WTC11 (cell line): ENCODE data around the gene RTP2. TPM values are rescaled to one million over a fixed set of nuclear protein-coding genes. Genes with fewer than 3 reads are reported as not detected.
A peak's percentile ranks its signal among the peaks of the same experiment; 100 is the strongest.

ENCODE experiments used
- ATAC-seq: fragments of 200-7000 bp; cut with Tn5 transposase; 2 replicates; pipeline ENCODE4 v1.10.0; 2021; ENCODE audit warnings: mild to moderate bottlenecking, moderate library complexity
- CTCF ChIA-PET: fragments of 300-600 bp; sonication (Branson Sonifier 250); formaldehyde crosslinking; loops from one replicate; lab custom pipeline; 2021; ENCODE audit warnings: antibody characterized with exemption; lab: Charles Lee
- POLR2A ChIA-PET: fragments of 350-600 bp; sonication (Branson Sonifier 250); formaldehyde crosslinking; loops from one replicate; lab custom pipeline; 2021; ENCODE audit warnings: antibody characterized with exemption; lab: Charles Lee
- DNase-seq: peaks from one replicate; pipeline ENCODE4 v3.0.0; 2021; ENCODE audit warnings: low spot score
- H3K27ac Mint-ChIP-seq: 2 replicates; pipeline ENCODE4 v1.8.0; 2021; ENCODE audit warnings: mixed read lengths
- H3K27me3 Mint-ChIP-seq: 2 replicates; pipeline ENCODE4 v1.8.0; 2021; ENCODE audit warnings: low read depth, mild to moderate bottlenecking, moderate library complexity, mixed read lengths
- H3K36me3 Mint-ChIP-seq: 2 replicates; pipeline ENCODE4 v1.8.0; 2021; ENCODE audit warnings: mixed read lengths
- H3K4me1 Mint-ChIP-seq: 2 replicates; pipeline ENCODE4 v1.8.0; 2022; ENCODE audit warnings: mixed read lengths
- H3K4me3 Mint-ChIP-seq: 2 replicates; pipeline ENCODE4 v1.8.0; 2021; ENCODE audit warnings: mild to moderate bottlenecking, moderate library complexity, mixed read lengths
- H3K9me3 Mint-ChIP-seq: 2 replicates; pipeline ENCODE4 v1.8.0; 2021; ENCODE audit warnings: mixed read lengths
- AR ChIP-seq: fragments of 250-450 bp; sonication (Bioruptor Pico); IDR thresholded peaks from 2 replicates; pipeline ENCODE4 v1.9.0; 2021; ENCODE audit warnings: mild to moderate bottlenecking
- CTCF ChIP-seq: fragments of 200-600 bp; IDR thresholded peaks from 2 replicates; pipeline ENCODE4 v1.8.0; 2022; ENCODE audit warnings: antibody characterized with exemption
- E2F1 ChIP-seq: sonication (generic); formaldehyde crosslinking; IDR thresholded peaks from 2 replicates; pipeline ENCODE4 v1.8.0; 2022; ENCODE audit warnings: mild to moderate bottlenecking, missing genetic modification reagents
- EMX1 ChIP-seq: fragments of 250-450 bp; sonication (Bioruptor Pico); IDR thresholded peaks from 2 replicates; pipeline ENCODE4 v1.8.0; 2021; ENCODE audit warnings: mild to moderate bottlenecking
- IRF1 ChIP-seq: sonication (generic); formaldehyde crosslinking; IDR thresholded peaks from 2 replicates; pipeline ENCODE4 v1.8.0; 2023; ENCODE audit warnings: missing genetic modification reagents
- MAX ChIP-seq: sonication (generic); formaldehyde crosslinking; IDR thresholded peaks from 2 replicates; pipeline ENCODE4 v1.8.0; 2022; ENCODE audit warnings: mild to moderate bottlenecking, missing genetic modification reagents
- MLX ChIP-seq: sonication (generic); formaldehyde crosslinking; IDR thresholded peaks from 2 replicates; pipeline ENCODE4 v1.8.1; 2023; ENCODE audit warnings: mild to moderate bottlenecking, missing genetic modification reagents, moderate library complexity
- NFATC4 ChIP-seq: fragments of 250-450 bp; sonication (Bioruptor Pico); IDR thresholded peaks from 2 replicates; pipeline ENCODE4 v1.9.0; 2021; ENCODE audit warnings: mild to moderate bottlenecking
- NFYB ChIP-seq: sonication (generic); formaldehyde crosslinking; conservative IDR thresholded peaks from 2 replicates; pipeline ENCODE4 v1.8.0; 2022; ENCODE audit warnings: low read depth, missing genetic modification reagents
- NR2C2 ChIP-seq: sonication (generic); formaldehyde crosslinking; IDR thresholded peaks from 2 replicates; pipeline ENCODE4 v1.8.0; 2022; ENCODE audit warnings: mild to moderate bottlenecking, missing genetic modification reagents
- PRDM15 ChIP-seq: sonication (generic); formaldehyde crosslinking; IDR thresholded peaks from 2 replicates; pipeline ENCODE4 v1.8.0; 2022; ENCODE audit warnings: missing genetic modification reagents
- PRRX2 ChIP-seq: fragments of 250-450 bp; sonication (Bioruptor Pico); IDR thresholded peaks from 2 replicates; pipeline ENCODE4 v1.8.0; 2021; ENCODE audit warnings: mild to moderate bottlenecking
- SOX15 ChIP-seq: fragments of 250-450 bp; sonication (Bioruptor Pico); IDR thresholded peaks from 2 replicates; pipeline ENCODE4 v1.9.0; 2021; ENCODE audit warnings: mild to moderate bottlenecking
- STAT6 ChIP-seq: sonication (generic); formaldehyde crosslinking; conservative IDR thresholded peaks from 2 replicates; pipeline ENCODE4 v1.8.1; 2023; ENCODE audit warnings: mild to moderate bottlenecking, low read depth, missing genetic modification reagents, moderate library complexity
- ZBTB21 ChIP-seq: sonication (generic); formaldehyde crosslinking; IDR thresholded peaks from 2 replicates; pipeline ENCODE4 v1.8.1; 2023; ENCODE audit warnings: mild to moderate bottlenecking, missing genetic modification reagents, borderline replicate concordance
- ZNF219 ChIP-seq: sonication (generic); formaldehyde crosslinking; IDR thresholded peaks from 2 replicates; pipeline ENCODE4 v1.8.0; 2023; ENCODE audit warnings: missing genetic modification reagents, mild to moderate bottlenecking, borderline replicate concordance
- ZNF232 ChIP-seq: sonication (generic); formaldehyde crosslinking; IDR thresholded peaks from 2 replicates; pipeline ENCODE4 v1.8.0; 2022; ENCODE audit warnings: mild to moderate bottlenecking, missing genetic modification reagents
- ZNF317 ChIP-seq: sonication (generic); formaldehyde crosslinking; IDR thresholded peaks from 2 replicates; pipeline ENCODE4 v1.8.1; 2023; ENCODE audit warnings: low read depth, mild to moderate bottlenecking, moderate library complexity, missing genetic modification reagents, borderline replicate concordance
- ZNF671 ChIP-seq: fragments of 250-450 bp; sonication (Bioruptor Pico); IDR thresholded peaks from 2 replicates; pipeline ENCODE4 v1.8.0; 2021; ENCODE audit warnings: mild to moderate bottlenecking
- total RNA-seq: library from RNA; stranded (reverse); gene quantifications from 3 replicates; pipeline ENCODE4 v1.2.3, GENCODE V29; 2021

The RTP2 gene
- total RNA-seq, 1 experiment from 2014 or later: not detected

GRCh38 chr3:187673012-187673411, 29.3 kb downstream of the RTP2 start:
- Mint-ChIP-seq H3K27me3 (peaks cover 97% of the 10 kb centered on the region), H3K9me3 (no peaks in the 10 kb centered on the region), H3K36me3 (no peaks in the 10 kb centered on the region), H3K27ac (no peak overlapping the region), H3K4me3 (no peak overlapping the region)
- ATAC-seq: no peak
- CTCF ChIA-PET: interaction anchor here (6.4 kb wide), 1 partner anchor 354 kb away, joined by 68 read pairs; no protein-coding TSS in a partner anchor
- POLR2A ChIA-PET: no interaction called here
- TF ChIP-seq ZNF317: no peak
- TF ChIP-seq NFYB: no peak
- no peak for TF ChIP-seq MAX (CRISPR knock-in tag)
- no peak for TF ChIP-seq MLX (CRISPR knock-in tag)
- TF ChIP-seq NFATC4 (CRISPR knock-in tag): no peak
- no peak for TF ChIP-seq PRRX2 (CRISPR knock-in tag)
- TF ChIP-seq AR (CRISPR knock-in tag): no peak
- no peak for TF ChIP-seq EMX1
- TF ChIP-seq STAT6 (CRISPR knock-in tag): no peak
- TF ChIP-seq IRF1: no peak
- TF ChIP-seq E2F1: no peak
- no peak for TF ChIP-seq ZNF219
- no peak for TF ChIP-seq ZNF232 (CRISPR knock-in tag)
- TF ChIP-seq NR2C2 (CRISPR knock-in tag): no peak
- no peak for TF ChIP-seq ZNF671
- no peak for TF ChIP-seq ZBTB21 (CRISPR knock-in tag)
- TF ChIP-seq, all 79 proteins: peak for 0
- no peak for DNase-seq
- H3K4me1 Mint-ChIP-seq: peaks cover 16% of the 10 kb centered on the region

- DNase-seq (peak; percentile 90), ATAC-seq (peak; percentile 96)
- H3K27ac Mint-ChIP-seq: no peak within 1 kb of the TSS
- H3K9me3 Mint-ChIP-seq: no peaks in the 10 kb centered on the region
- peak within 1 kb of the TSS; percentile 59 for H3K4me3 Mint-ChIP-seq
- CTCF ChIA-PET: interaction anchor here (0.6 to 6.4 kb wide), 8 partner anchors 9 to 459 kb away, joined by 3 to 68 read pairs (median 4); no protein-coding TSS in a partner anchor
- H3K27me3 Mint-ChIP-seq: peaks cover 81% of the 10 kb centered on the region
- POLR2A ChIA-PET: interaction anchor here (0.5 kb wide), 1 partner anchor 361 kb away, joined by 4 read pairs; no protein-coding TSS in a partner anchor
- H3K4me1 Mint-ChIP-seq: peaks cover 11% of the 10 kb centered on the region
- H3K36me3 Mint-ChIP-seq: no peaks in the 10 kb centered on the region
- TF ChIP-seq PRDM15 (CRISPR knock-in tag): peak; percentile 73
- no peak for TF ChIP-seq CTCF
- peak; percentile 72; the same call in 1 of the 2 replicates for TF ChIP-seq MAX (CRISPR knock-in tag)
- no peak for TF ChIP-seq SOX15 (CRISPR knock-in tag)
Measured at GRCh38 chr3:187669675-187670504, 32.5 kb downstream of the RTP2 start, which contains the start of gene SST. Gene SST, minus strand, starts transcription at chr3:187670394. Its CDS starts 103 bp downstream, at chr3:187670291.
